HepG2 (cell line): ENCODE measurements around the gene NDUFS1. TPM values are rescaled to one million over a fixed set of nuclear protein-coding genes. Genes with fewer than 3 reads are reported as not detected.
A peak's percentile ranks its signal among the peaks of the same experiment; 100 is the strongest.

Experiments used
- AFF4 ChIP-seq: sonication (generic); formaldehyde crosslinking; IDR thresholded peaks from 2 replicates; pipeline ENCODE4 v1.4.0; 2020; ENCODE audit warnings: missing genetic modification reagents
- CEBPB ChIP-seq: IDR thresholded peaks from 2 replicates; pipeline ENCODE4 v1.6.1; 2011; ENCODE audit warnings: low read depth, low read length, improper control_type of control experiment, borderline replicate concordance
- ESRRA ChIP-seq: sonication (generic); formaldehyde crosslinking; IDR thresholded peaks from 2 replicates; pipeline ENCODE4 v1.5.1; 2020; ENCODE audit warnings: mild to moderate bottlenecking, low read depth, missing genetic modification reagents
- HNRNPLL ChIP-seq: fragments of 200-400 bp; formaldehyde crosslinking; IDR thresholded peaks from 2 replicates; pipeline ENCODE4 v1.6.1; 2017; ENCODE audit warnings: mild to moderate bottlenecking, low read depth, low read length; ENCODE audit not compliant: poor library complexity, severe bottlenecking
- MYC ChIP-seq: sonication (generic); formaldehyde crosslinking; IDR thresholded peaks from 2 replicates; pipeline ENCODE4 v1.9.0; 2021; ENCODE audit warnings: missing genetic modification reagents, borderline replicate concordance
- RARG ChIP-seq: sonication (generic); formaldehyde crosslinking; IDR thresholded peaks from 2 replicates; pipeline ENCODE4 v1.4.0; 2020; ENCODE audit warnings: low read depth, mild to moderate bottlenecking, missing genetic modification reagents
- TARDBP ChIP-seq: sonication (generic); formaldehyde crosslinking; IDR thresholded peaks from 2 replicates; pipeline ENCODE4 v1.8.0; 2022; ENCODE audit warnings: mild to moderate bottlenecking, missing genetic modification reagents
- TBX2 ChIP-seq: sonication (generic); formaldehyde crosslinking; IDR thresholded peaks from 2 replicates; pipeline ENCODE4 v1.5.0; 2020; ENCODE audit warnings: missing genetic modification reagents, mild to moderate bottlenecking, borderline replicate concordance
- ZHX1 ChIP-seq: sonication (generic); formaldehyde crosslinking; IDR thresholded peaks from 2 replicates; pipeline ENCODE4 v1.8.1; 2022; ENCODE audit warnings: low read depth, mild to moderate bottlenecking, missing genetic modification reagents
- ZNF143 ChIP-seq: sonication (generic); formaldehyde crosslinking; IDR thresholded peaks from 2 replicates; pipeline ENCODE4 v1.4.0; 2020; ENCODE audit warnings: missing genetic modification reagents
- ZNF274 ChIP-seq: sonication (generic); formaldehyde crosslinking; IDR thresholded peaks from 2 replicates; pipeline ENCODE4 v1.5.1; 2020; ENCODE audit warnings: mild to moderate bottlenecking, missing genetic modification reagents
- ZNF605 ChIP-seq: sonication (generic); formaldehyde crosslinking; IDR thresholded peaks from 2 replicates; pipeline ENCODE4 v1.8.0; 2022; ENCODE audit warnings: mild to moderate bottlenecking, missing genetic modification reagents
- polyA plus RNA-seq, 8 experiments: library from polyadenylated mRNA; depleted of rRNA in 3 of 8; stranded (reverse) in 7 of 8; unstranded in 1 of 8; fragments of >200 nt; fragmentation: Illumina TruSeq in 4 of 8; extraction: Trizol in 4 of 8; gene quantifications; 2 replicates each; pipeline versions ENCODE4 v1.2.1 to v1.2.3, GENCODE V29; 2011 to 2016; ENCODE audit warnings: low read depth in 4 of 8, missing spikeins in 1 of 8, mixed read lengths in 1 of 8; ENCODE audit not compliant: insufficient read depth in 1 of 8
- total RNA-seq, 5 experiments: library from RNA; depleted of rRNA; stranded (reverse); fragments of >200 nt; fragmentation: Illumina TruSeq; extraction: Trizol; gene quantifications; 2 replicates each; pipeline ENCODE4 v1.2.3, GENCODE V29; 2016; ENCODE audit warnings: low read depth in 1 of 5
- TF ChIP-seq, protein P1 (sequence below): sonication (generic); formaldehyde crosslinking; IDR thresholded peaks from 2 replicates; pipeline ENCODE4 v1.4.0; 2020; ENCODE audit warnings: mild to moderate bottlenecking, missing genetic modification reagents, borderline replicate concordance
- TF ChIP-seq, protein P2 (sequence below): sonication (generic); formaldehyde crosslinking; IDR thresholded peaks from 2 replicates; pipeline ENCODE4 v1.5.0; 2020; ENCODE audit warnings: mild to moderate bottlenecking, missing genetic modification reagents
- TF ChIP-seq, protein P3 (sequence below): IDR thresholded peaks from 2 replicates; pipeline ENCODE4 v1.6.1; 2018; ENCODE audit warnings: missing genetic modification reagents

Gene NDUFS1
- total and polyA plus RNA-seq, 2 of the 13 experiments (the other 11 are each of a cell fraction or from before 2014, with no cell fraction given): 139 to 242 TPM

DNA sequence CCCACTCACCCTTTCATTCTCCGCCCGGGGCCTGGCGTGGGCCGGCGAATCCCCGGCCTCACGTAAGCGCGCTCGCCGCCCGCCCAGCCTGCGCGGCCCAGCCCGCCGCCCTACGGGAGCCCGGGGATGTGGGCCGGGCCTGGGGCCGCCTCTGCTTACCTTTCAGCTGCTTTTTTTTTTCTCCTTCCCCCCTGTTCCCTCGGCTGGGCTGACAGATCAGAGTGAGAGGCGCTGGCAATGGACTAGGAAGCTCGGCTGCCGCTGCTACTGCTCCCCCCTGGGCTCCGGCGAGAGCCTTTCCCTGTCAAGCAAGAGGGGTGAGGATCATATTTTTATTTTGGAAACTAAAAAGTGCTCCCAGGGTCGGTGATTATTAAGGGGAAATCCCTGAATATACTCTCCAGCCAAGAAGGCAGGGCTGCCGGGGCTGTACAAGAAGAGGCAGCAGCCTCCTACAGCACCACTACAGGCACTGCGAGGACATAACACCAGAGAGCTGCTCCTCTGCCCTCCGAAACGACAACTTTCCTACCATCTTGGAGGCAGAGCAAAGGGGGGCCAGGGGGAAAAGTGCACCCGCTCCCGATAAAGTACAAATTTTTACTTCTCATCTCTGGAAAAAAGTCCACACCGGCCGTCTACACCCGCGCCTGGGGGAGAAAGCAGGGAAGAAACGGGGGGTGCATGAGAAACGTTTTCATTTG, 73.3 kb downstream of the NDUFS1 start, which contains the start of gene INO80D (continued):
- TF ChIP-seq, protein P1, sequence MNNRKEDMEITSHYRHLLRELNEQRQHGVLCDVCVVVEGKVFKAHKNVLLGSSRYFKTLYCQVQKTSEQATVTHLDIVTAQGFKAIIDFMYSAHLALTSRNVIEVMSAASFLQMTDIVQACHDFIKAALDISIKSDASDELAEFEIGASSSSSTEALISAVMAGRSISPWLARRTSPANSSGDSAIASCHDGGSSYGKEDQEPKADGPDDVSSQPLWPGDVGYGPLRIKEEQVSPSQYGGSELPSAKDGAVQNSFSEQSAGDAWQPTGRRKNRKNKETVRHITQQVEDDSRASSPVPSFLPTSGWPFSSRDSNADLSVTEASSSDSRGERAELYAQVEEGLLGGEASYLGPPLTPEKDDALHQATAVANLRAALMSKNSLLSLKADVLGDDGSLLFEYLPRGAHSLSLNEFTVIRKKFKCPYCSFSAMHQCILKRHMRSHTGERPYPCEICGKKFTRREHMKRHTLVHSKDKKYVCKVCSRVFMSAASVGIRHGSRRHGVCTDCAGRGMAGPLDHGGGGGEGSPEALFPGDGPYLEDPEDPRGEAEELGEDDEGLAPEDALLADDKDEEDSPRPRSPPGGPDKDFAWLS: peak; percentile 53; the same call in 1 of the 2 replicates
- TF ChIP-seq CEBPB (no peak), RARG (0 out of 2 replicates have a peak, but pooled peaks have one; percentile 78), TBX2 (peak; percentile 62; the same call in 1 of the 2 replicates), MYC (CRISPR knock-in tag) (peak; percentile 42; the same call in 1 of the 2 replicates), ZNF605 (peak; percentile 93), ZNF274 (no peak), AFF4 (0 out of 2 replicates have a peak, but pooled peaks have one; percentile 71), ESRRA (CRISPR knock-in tag) (0 out of 2 replicates have a peak, but pooled peaks have one; percentile 63), ZNF143 (CRISPR knock-in tag) (no peak), ZHX1 (CRISPR knock-in tag) (no peak; the same call in 1 of the 2 replicates), HNRNPLL (peak; percentile 63), TARDBP (CRISPR knock-in tag) (peak; percentile 72)
- TF ChIP-seq, protein P2, sequence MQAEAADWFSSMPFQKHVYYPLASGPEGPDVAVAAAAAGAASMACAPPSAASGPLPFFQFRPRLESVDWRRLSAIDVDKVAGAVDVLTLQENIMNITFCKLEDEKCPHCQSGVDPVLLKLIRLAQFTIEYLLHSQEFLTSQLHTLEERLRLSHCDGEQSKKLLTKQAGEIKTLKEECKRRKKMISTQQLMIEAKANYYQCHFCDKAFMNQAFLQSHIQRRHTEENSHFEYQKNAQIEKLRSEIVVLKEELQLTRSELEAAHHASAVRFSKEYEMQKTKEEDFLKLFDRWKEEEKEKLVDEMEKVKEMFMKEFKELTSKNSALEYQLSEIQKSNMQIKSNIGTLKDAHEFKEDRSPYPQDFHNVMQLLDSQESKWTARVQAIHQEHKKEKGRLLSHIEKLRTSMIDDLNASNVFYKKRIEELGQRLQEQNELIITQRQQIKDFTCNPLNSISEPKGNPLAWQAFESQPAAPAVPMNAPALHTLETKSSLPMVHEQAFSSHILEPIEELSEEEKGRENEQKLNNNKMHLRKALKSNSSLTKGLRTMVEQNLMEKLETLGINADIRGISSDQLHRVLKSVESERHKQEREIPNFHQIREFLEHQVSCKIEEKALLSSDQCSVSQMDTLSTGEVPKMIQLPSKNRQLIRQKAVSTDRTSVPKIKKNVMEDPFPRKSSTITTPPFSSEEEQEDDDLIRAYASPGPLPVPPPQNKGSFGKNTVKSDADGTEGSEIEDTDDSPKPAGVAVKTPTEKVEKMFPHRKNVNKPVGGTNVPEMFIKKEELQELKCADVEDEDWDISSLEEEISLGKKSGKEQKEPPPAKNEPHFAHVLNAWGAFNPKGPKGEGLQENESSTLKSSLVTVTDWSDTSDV (CRISPR knock-in tag): peak; percentile 51; the same call in 1 of the 2 replicates
- TF ChIP-seq, protein P3, sequence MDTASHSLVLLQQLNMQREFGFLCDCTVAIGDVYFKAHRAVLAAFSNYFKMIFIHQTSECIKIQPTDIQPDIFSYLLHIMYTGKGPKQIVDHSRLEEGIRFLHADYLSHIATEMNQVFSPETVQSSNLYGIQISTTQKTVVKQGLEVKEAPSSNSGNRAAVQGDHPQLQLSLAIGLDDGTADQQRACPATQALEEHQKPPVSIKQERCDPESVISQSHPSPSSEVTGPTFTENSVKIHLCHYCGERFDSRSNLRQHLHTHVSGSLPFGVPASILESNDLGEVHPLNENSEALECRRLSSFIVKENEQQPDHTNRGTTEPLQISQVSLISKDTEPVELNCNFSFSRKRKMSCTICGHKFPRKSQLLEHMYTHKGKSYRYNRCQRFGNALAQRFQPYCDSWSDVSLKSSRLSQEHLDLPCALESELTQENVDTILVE (CRISPR knock-in tag): peak; percentile 54
